Large intestine (tissue), 3 donors: Measurements from ENCODE around the gene ACVR1B. TPM values are rescaled to one million over a fixed set of nuclear protein-coding genes. Genes with fewer than 3 reads are reported as not detected.

Experiments used
- DNase-seq, 2 donors: peaks; one replicate each; pipeline versions ENCODE4 v3.0.0 to v3.0.0-alpha.2; 2013
- H3K27ac ChIP-seq: one replicate; pipeline ENCODE4 v1.5.1; 2013; ENCODE audit warnings: low read length
- H3K27me3 ChIP-seq: 2 replicates; pipeline ENCODE4 v1.6.1; 2013; ENCODE audit warnings: low read length; ENCODE audit not compliant: control insufficient read depth, insufficient read depth
- H3K36me3 ChIP-seq: 2 replicates; pipeline ENCODE4 v1.6.1; 2013; ENCODE audit warnings: low read length; ENCODE audit not compliant: control insufficient read depth, insufficient read depth
- H3K4me1 ChIP-seq: one replicate; pipeline ENCODE4 v1.6.1; 2013; ENCODE audit warnings: low read length; ENCODE audit not compliant: control insufficient read depth, insufficient read depth
- H3K4me3 ChIP-seq: one replicate; pipeline ENCODE4 v1.5.1; 2013; ENCODE audit warnings: low read length
- H3K9me3 ChIP-seq: one replicate; pipeline ENCODE4 v1.6.1; 2013; ENCODE audit warnings: mild to moderate bottlenecking, low read depth, low read length, moderate library complexity; ENCODE audit not compliant: control insufficient read depth
- WGBS: methylation state at CpG from one replicate; pipeline ENCODE4 v1.1.5; 2013; ENCODE audit warnings: low lambda C conversion rate; ENCODE audit not compliant: insufficient coverage; 5-methylcytosine and 5-hydroxymethylcytosine counted together
- polyA plus RNA-seq: library from polyadenylated mRNA; unstranded; fragments of 120-200 nt; gene quantifications from one replicate; pipeline ENCODE4 v1.2.1, GENCODE V29; 2013

The ACVR1B gene
- polyA plus RNA-seq, 1 donor = 60.3 TPM

DNA sequence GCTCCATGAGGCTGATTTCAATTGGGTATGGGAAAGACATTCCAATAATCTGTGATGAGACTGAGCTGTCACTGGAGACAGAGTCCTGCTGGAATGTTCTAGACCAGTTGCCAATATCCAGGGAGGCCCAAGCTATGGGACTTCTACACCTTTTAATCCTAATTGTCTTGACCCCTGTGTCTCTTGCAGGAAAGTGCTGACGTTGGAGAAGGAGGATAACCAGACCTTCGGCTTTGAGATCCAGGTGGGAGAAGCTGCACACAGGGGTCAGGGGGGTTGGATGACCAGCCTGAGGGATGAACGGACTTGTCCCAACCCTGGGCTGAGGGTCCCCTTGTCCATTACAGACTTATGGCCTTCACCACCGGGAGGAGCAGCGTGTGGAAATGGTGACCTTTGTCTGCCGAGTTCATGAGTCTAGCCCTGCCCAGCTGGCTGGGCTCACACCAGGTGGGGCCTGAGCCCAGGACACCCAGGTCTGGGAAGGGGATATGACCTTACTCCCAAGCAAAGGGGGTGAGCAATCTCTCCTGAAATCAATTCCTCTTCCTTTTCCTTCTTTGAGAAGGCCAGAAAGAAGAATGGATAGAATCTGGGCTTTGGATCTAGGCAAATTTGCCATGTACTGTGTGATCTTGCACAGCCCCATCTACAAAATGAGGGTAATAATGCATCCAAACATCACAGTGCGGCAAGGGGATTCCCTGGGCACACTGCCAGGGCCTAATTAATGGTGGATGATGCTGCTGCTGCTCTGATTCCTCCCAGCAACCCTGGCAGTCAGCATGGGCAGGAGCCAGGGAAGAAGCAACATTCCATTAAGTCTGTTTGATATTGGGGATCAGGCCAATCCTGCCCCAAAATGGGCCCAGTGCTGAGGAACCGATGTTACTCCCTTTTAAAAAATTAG lies 59.4 kb downstream of the ACVR1B start:
- WGBS = no CpG with 5 or more reads among the region's 8 CpGs
- H3K27me3 ChIP-seq = peaks cover 46% of the 10 kb centered on the region
- peaks cover 13% of the 10 kb centered on the region for H3K36me3 ChIP-seq
- peaks cover 8% of the 10 kb centered on the region for H3K9me3 ChIP-seq
- H3K4me1 ChIP-seq = peaks cover 27% of the 10 kb centered on the region
- peak overlapping the region; percentile 57 for H3K27ac ChIP-seq
- DNase-seq = peak in 1 of 2 donors; percentile 27
- no peak overlapping the region for H3K4me3 ChIP-seq

- peaks cover 22% of the 10 kb centered on the region for H3K4me1 ChIP-seq
- H3K4me3 ChIP-seq = no peak overlapping the region
- peaks cover 8% of the 10 kb centered on the region for H3K9me3 ChIP-seq
- H3K27me3 ChIP-seq = peaks cover 42% of the 10 kb centered on the region
- WGBS = no CpG with 5 or more reads among the region's 8 CpGs
- peaks cover 13% of the 10 kb centered on the region for H3K36me3 ChIP-seq
- no peak overlapping the region for H3K27ac ChIP-seq
- DNase-seq = no peak
Measured at GRCh38 chr12:52011602-52012214, 60.2 kb downstream of the ACVR1B start.

- Histone ChIP-seq H3K9me3 (peaks cover 5% of the 10 kb centered on the region), H3K4me1 (peaks cover 13% of the 10 kb centered on the region), H3K27ac (no peak overlapping the region), H3K27me3 (peaks cover 24% of the 10 kb centered on the region), H3K36me3 (peaks cover 13% of the 10 kb centered on the region), H3K4me3 (no peak overlapping the region)
- no CpG with 5 or more reads among the region's 16 CpGs for WGBS
- DNase-seq = no peak
Measured at GRCh38 chr12:52013626-52014310, 62.3 kb downstream of the ACVR1B start.

DNA sequence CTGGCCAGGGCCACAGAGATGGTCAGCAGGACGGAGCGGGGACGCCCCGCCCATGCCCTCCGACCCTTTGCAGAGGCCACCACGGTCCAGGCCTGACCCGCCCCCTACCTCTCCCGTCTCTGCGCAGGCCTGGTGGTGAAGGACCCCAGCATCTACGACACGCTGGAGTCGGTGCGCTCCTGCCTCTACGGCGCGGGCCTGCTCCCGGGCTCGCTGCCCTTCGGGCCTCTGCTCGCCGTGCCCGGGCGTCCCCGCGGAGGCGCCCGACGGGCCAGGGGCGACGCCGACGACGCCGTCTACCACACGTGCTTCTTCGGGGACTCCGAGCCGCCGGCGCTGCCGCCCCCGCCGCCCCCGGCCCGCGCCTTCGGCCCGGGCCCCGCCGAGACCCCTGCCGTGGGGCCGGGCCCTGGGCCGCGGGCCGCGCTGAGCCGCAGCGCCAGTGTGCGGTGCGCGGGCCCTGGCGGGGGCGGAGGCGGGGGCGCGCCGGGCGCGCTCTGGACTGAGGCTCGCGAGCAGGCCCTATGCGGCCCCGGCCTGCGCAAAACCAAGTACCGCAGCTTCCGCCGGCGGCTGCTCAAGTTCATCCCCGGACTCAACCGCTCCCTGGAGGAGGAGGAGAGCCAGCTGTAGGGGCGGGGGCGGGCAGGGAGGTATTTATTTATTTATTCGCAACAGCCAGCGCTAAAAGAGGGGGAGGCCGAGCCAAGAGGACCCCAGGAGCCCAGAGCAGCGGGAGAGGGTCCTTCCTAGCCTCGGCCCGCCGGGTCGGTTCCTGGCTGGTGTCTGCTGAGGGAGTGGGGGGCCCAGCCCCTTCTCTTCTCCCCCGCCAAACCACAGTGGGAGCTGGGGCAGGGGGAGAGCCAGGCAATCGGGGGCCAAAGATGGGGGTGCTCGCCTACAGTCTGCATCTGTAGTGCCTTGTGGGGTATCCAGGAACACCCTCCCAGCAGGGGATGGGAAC lies 63.4 kb downstream of the ACVR1B start:
- Histone ChIP-seq H3K27me3 (peaks cover 21% of the 10 kb centered on the region), H3K27ac (no peak overlapping the region), H3K4me3 (no peak overlapping the region), H3K9me3 (peaks cover 5% of the 10 kb centered on the region), H3K36me3 (peaks cover 13% of the 10 kb centered on the region), H3K4me1 (peaks cover 11% of the 10 kb centered on the region)
- peak in 1 of 2 donors; percentile 32 for DNase-seq
- WGBS = no CpG with 5 or more reads among the region's 93 CpGs

DNA sequence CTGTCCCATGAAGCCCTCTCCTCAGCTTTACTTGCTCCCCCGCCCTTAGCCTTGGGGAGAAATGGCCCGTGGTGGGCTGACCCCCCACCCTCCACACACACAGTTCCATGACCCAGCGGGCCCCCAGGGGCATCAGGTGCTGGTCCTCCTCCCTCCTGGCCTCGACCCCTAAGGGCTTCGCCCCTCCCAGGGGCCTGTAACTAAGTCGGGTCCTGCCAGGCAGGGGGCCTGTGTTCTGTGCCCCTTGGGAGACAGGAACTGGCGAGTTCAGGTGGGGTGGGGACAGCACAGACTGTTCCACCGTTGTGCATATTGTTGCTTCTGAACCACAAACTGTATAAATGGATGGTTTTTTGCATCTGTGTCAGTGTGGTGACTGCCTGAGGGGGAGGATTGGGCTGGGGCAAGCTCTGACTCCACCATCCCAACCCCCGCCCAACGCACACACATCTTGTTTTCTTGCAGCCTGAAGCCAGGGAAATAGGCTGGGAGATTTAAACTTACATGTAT lies 64.1 kb downstream of the ACVR1B start:
- Histone ChIP-seq H3K4me3 (no peak overlapping the region), H3K36me3 (peaks cover 13% of the 10 kb centered on the region), H3K9me3 (peaks cover 5% of the 10 kb centered on the region), H3K27ac (no peak overlapping the region), H3K4me1 (peaks cover 9% of the 10 kb centered on the region), H3K27me3 (peaks cover 22% of the 10 kb centered on the region)
- WGBS = no CpG with 5 or more reads among the region's 10 CpGs
- no peak for DNase-seq

GRCh38 chr12:52018433-52019112 lies 67.1 kb downstream of the ACVR1B start:
- Histone ChIP-seq H3K27ac (no peak overlapping the region), H3K4me1 (peaks cover 7% of the 10 kb centered on the region), H3K36me3 (peaks cover 5% of the 10 kb centered on the region), H3K4me3 (no peak overlapping the region), H3K9me3 (no peaks in the 10 kb centered on the region), H3K27me3 (peaks cover 37% of the 10 kb centered on the region)
- no peak for DNase-seq
- WGBS = no CpG with 5 or more reads among the region's 4 CpGs

- DNase-seq = no peak
Measured at GRCh38 chr12:52019113-52019770, 67.7 kb downstream of the ACVR1B start.

DNA sequence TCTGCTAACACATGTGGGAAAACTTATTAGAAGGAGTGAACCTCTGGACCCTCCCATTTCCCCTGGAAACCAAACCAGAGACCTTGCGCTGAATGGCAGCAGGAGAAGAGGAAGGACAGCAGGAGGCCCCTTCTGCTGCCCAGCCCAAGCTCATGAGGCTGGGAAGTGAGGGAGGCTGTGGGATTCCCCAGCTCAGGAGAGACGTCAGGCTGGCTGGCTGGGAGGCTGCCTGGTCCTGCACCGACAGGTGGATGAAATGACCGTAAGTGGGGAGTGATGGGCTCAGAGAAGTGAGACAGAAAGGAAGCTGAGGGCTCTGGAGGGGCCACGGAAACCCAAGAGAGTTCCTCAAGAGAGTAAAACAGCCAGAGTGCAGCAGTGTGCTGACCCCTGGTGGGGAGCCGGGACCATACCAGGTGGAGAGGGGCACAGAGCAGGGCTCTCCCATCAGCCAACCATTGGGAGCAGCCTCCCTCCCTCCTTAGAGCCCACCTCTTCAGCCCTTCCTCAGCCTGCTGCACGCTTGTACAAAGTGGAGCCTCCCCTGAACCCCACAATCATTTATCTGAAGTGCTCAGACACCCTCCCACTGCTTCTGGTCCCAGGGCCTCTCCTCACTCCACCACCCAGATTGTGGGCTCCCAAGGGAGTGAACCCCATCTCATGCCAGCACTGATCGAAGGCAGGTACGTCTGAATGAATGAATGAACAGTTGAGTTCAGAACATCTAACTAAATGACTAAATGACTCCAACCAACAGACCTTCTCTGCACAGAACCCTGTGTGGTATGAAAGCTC lies 69.2 kb downstream of the ACVR1B start:
- Histone ChIP-seq H3K9me3 (no peaks in the 10 kb centered on the region), H3K27ac (no peak overlapping the region), H3K36me3 (no peaks in the 10 kb centered on the region), H3K4me1 (peaks cover 14% of the 10 kb centered on the region), H3K4me3 (no peak overlapping the region), H3K27me3 (peaks cover 22% of the 10 kb centered on the region)
- DNase-seq = peak in 1 of 2 donors; percentile 40
- WGBS = 0% methylated on average over 2 of the region's 9 CpGs

More at GRCh38 chr12:52019113-52019770, 67.7 kb downstream of the ACVR1B start:
- peaks cover 33% of the 10 kb centered on the region for H3K27me3 ChIP-seq
- no peaks in the 10 kb centered on the region for H3K9me3 ChIP-seq
- no peaks in the 10 kb centered on the region for H3K36me3 ChIP-seq
- peaks cover 12% of the 10 kb centered on the region for H3K4me1 ChIP-seq
- H3K4me3 ChIP-seq = no peak overlapping the region
- WGBS = no CpG with 5 or more reads among the region's 13 CpGs
- no peak overlapping the region for H3K27ac ChIP-seq
